Activated naive CD4-positive, alpha-beta T cell treated with anti-CD3 and anti-CD28 coated beads, Interleukin-2, amount 50 U/mL, for 72 hours (primary cell): ENCODE results near the gene VCL. TPM values are rescaled to one million over a fixed set of nuclear protein-coding genes. Genes with fewer than 3 reads are reported as not detected.
"Not testable (repeated sequence)": the region's sequence is repeated elsewhere in the genome, so short reads cannot be mapped to it uniquely, and the experiment has no call there.

Experiments used
- ATAC-seq, 2 donors: fragments of 150-1000 bp; cut with Tn5 transposase; 2 replicates each; pipeline ENCODE4 v1.10.0; 2021; ENCODE audit warnings: mild to moderate bottlenecking in 2 of 2, moderate library complexity in 2 of 2
- DNase-seq, 2 donors: peaks; one replicate each; pipeline ENCODE4 v3.0.0; 2021 to 2022; ENCODE audit warnings: low spot score in 2 of 2
- H3K27ac Mint-ChIP-seq, 2 donors: one replicate each; pipeline ENCODE4 v1.8.0; 2022; ENCODE audit warnings: mild to moderate bottlenecking in 2 of 2, mixed read lengths in 2 of 2
- H3K36me3 Mint-ChIP-seq, 2 donors: one replicate each; pipeline ENCODE4 v1.8.0; 2022; ENCODE audit warnings: mixed read lengths in 2 of 2
- H3K9me3 Mint-ChIP-seq, 2 donors: one replicate each; pipeline ENCODE4 v1.8.0; 2022; ENCODE audit warnings: mixed read lengths in 2 of 2
- total RNA-seq, 2 donors: library from RNA; stranded (reverse); gene quantifications; one replicate each; pipeline ENCODE4 v1.2.3, GENCODE V29; 2022

The VCL gene
- total RNA-seq, 2 donors from 2014 or later: 9.7 to 15.6 TPM

DNA sequence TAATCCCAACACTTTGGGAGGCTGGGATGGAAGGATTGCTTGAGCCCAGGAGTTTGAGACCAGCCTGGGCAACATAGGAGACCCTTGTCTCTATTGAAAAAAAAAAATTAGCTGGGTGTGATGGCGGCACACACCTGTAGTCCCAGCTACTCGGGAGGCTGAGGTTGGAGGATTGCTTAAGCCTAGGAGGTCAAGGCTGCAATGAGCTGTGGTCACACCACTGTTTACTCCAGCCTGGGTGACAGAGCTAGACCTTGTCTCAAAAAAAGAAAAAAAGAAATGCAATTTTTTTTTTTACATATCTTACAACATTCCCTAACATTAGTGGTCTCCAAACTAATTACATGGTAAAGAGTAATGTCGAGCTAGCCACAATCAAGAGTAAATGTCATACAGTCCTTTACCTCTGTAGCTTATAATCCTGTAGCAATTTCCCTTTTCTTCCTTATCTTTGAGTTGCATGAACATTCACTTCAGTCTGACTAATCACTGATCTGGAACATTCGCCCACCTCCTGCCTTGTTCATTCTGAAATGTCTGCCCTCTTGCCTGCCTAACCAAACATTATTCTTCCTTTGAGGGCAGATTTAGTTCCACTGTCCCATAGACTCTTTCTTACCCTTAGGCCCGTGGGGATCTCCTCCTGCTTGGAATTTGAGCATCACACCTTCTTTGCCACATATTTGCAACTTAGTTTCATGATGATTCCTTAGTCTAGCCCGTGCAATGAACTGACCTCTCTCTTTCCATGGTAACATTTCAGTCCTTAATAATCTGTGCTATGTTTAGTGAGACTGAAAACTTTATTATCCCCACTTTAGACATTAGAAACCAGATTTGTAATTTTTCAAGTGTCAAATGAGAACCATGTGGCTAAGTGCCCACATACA is 4.8 kb upstream of the VCL start:
- no peak for ATAC-seq
- Mint-ChIP-seq H3K27ac (no peak overlapping the region), H3K9me3 (peaks cover 0 to 4% of the 10 kb centered on the region in 2 donors), H3K36me3 (no peaks in the 10 kb centered on the region)
- DNase-seq: no peak

DNA sequence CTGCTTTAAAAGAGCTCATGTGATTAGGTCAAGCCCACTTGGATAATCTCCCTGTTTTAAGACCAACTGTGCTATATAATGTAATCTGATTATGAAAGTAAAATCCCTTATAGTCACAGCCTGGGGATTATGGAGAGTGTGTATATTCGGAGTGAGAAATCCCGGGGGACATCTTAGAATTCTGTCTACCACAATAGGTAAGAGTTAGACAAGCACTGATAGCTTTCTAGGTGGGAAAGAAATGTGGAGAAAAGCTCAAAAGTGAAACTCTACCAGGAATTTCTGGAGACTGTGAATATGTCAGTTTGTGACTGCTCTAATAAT is 2.9 kb upstream of the VCL start:
- no peak for ATAC-seq
- peaks cover 0 to 8% of the 10 kb centered on the region in 2 donors for H3K36me3 Mint-ChIP-seq

DNA sequence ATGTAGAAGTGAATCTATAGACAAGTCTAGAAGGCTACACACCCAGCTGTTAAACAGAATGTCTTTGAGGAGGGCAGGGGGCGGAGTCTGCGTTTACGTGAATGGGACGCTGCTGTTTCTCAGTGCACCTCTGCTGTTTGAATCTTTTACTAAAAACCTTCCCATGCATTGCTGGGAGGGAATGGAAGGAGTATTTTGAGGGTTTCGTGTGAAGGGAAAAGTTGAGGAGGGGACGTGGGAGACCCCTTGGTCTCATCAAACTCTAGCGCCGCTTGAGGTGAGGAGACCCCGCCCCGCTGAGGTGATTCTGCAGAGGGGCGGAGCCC is 492 bp upstream of the VCL start:
- Mint-ChIP-seq H3K27ac (peak overlapping the region; percentile 86 to 98), H3K36me3 (peaks cover 0 to 8% of the 10 kb centered on the region in 2 donors), H3K9me3 (no peaks in the 10 kb centered on the region)
- no peak for DNase-seq
- ATAC-seq: peak; percentile 28 to 83

More for the DNA sequence above, 2.9 kb upstream of the VCL start:
- DNase-seq: no peak
- Mint-ChIP-seq H3K27ac (no peak overlapping the region), H3K9me3 (peaks cover 0 to 4% of the 10 kb centered on the region in 2 donors)

DNA sequence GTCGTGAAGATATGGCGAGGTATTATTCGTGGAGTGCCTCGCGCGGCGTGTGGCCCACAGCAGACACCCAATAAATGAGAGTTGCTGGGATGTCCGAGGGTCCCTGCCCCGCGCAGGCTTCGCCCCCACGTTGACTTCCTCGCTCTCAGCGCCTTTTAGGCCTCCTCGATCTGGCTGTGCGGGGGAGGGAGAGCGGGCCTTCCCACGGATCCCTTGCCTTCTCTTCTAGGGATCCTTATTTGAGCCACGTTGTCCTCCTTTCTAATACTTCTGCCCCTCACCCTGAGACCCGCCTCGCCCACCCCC is 660 bp downstream of the VCL start:
- ATAC-seq (no peak), DNase-seq (no peak)
- Mint-ChIP-seq H3K27ac (peak overlapping the region; percentile 23 to 86), H3K9me3 (no peaks in the 10 kb centered on the region), H3K36me3 (peaks cover 0 to 8% of the 10 kb centered on the region in 2 donors)

DNA sequence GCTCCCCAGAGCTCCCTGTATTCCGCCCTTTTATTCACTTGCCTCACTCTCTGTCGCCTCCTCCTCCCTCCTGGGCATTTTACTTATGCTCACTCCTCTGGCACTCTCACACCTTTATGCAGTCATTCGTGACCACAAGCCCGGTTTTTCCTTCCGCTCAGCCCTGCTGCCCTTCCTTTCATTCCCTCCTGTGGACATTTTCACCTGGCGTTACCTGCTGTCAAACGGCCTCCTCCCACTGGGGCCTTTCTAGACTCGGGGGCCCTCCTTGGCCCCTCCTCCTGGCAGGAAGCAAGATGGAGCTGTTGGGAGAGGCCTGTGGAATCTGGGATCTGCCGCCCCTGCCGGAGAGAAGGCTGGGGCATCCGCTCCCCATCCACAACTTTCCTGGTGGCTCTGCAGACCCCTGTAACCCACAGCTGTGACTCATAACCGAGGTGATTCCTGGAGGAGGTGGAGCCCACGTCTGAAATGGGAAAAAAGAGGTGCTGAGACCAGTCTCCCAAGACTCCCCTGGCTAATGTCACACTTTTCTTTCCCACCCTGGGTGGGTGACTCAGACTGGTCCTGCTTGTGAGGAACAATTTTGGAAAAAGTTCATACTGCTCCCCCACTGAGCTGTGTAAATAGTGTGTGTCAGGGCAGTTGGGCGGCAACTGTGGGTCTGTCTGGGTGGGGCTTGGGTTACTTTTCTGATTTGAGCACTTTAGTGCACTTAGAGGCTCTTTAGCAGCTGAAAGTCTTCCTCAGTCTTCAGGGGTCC is 1.2 kb downstream of the VCL start:
- H3K9me3 Mint-ChIP-seq: no peaks in the 10 kb centered on the region
- H3K27ac Mint-ChIP-seq: peak overlapping the region; percentile 23 to 86

DNA sequence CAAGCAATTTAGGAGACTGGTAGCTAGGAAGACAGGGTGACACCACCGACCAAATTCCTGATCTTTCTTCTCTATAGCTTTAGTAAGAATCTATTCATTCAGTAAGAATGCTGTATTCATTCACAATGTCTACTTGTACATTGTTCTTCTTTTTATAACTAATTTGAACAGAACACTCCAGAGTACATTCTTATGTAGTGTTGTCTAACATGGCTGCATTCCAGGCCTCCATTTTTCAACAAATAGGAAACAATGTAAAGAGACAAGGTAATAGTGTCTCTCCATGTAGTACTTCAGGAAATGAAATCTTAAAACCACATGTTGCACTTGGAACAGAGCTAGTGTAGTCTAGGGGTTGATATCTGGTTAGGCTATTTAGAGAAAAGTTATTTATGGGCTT is 1.8 kb downstream of the VCL start:
- Mint-ChIP-seq H3K36me3 (peaks cover 0 to 8% of the 10 kb centered on the region in 2 donors), H3K9me3 (no peaks in the 10 kb centered on the region), H3K27ac (peak overlapping the region in 1 of 2 donors; percentile 86)
- DNase-seq (no peak), ATAC-seq (no peak)

More for the DNA sequence above, 1.2 kb downstream of the VCL start:
- ATAC-seq (no peak), DNase-seq (peak in 1 of 2 donors; percentile 7)
- H3K36me3 Mint-ChIP-seq: peaks cover 0 to 8% of the 10 kb centered on the region in 2 donors

DNA sequence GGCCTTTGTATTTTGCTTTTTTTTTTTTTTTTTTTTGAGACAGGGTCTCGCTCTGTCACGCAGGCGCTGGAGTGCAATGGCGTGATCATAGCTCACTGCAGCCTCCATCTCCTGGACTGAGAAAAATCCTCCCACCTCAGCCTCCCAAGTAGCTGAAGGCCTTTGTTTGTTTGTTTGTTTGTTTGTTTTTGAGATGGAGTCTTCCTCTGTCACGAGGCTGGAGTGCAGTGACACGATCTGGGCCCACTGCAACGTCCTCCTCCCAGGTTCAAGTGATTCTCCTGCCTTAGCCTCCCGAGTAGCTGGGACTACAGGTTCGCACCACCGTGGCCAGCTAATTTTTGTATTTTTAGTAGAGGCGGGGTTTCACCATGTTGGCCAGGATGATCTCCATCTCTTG is 2.3 kb downstream of the VCL start:
- not testable (repeated sequence) for DNase-seq, H3K9me3 Mint-ChIP-seq, ATAC-seq, H3K36me3 Mint-ChIP-seq, H3K27ac Mint-ChIP-seq

DNA sequence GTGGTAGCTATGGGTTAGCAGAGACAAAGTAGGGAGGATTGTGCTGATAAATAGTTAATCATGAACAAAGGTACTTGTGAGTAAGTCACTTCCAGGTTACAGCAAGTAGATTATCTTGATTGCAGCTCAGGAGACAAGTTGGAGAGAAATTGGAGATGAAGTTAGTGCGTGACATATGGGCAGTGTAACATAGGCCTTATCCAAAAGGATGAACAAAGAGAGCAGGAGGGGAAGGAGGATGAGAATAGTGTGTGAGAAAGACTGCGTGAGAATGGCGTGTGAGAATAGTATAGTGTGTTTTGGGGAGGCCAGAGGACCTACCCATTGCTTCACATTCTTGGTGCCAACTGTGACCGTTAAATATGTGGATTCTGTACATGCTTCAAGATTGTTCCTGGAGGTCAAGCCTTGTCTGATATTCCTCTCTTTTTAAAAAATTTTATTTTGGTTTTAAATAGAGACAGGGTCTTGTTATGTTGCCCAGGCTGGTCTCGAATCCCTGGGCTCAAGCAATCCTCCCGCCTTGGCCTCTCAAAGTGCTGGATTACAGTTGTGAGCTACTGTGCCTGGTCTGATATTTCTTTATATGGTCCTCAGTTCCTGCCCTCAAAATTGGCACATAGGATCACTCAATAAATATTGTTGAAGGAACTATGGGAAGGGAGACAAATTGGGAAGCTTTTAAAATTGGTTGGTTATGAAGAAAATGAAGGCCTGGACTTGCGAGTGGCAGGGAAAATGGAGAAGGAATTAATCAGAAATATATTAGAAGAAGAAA is 3.2 kb downstream of the VCL start:
- DNase-seq (no peak), ATAC-seq (no peak)
- Mint-ChIP-seq H3K36me3 (peaks cover 0 to 8% of the 10 kb centered on the region in 2 donors), H3K9me3 (no peaks in the 10 kb centered on the region), H3K27ac (no peak overlapping the region)

DNA sequence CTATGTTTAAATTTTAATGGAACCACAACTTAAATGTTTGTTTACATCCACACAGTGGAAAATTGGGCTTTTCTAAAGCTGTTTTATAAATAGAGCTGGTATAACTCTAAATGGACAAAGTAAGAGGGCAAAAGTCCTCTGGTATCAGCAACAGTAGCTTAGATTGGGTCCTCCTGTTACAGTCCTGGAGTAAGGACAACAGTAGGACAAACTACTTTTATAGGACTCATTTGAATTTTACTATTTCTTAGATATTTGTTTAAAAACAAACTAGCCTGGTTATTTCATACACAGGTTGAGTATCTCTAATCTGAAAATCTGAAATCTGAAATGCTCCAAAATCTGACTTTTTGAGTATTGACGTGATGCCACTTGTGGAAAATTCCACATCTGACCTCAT is 8.4 kb downstream of the VCL start:
- Mint-ChIP-seq H3K9me3 (no peaks in the 10 kb centered on the region), H3K36me3 (no peaks in the 10 kb centered on the region), H3K27ac (no peak overlapping the region)
- ATAC-seq (no peak), DNase-seq (no peak)

DNA sequence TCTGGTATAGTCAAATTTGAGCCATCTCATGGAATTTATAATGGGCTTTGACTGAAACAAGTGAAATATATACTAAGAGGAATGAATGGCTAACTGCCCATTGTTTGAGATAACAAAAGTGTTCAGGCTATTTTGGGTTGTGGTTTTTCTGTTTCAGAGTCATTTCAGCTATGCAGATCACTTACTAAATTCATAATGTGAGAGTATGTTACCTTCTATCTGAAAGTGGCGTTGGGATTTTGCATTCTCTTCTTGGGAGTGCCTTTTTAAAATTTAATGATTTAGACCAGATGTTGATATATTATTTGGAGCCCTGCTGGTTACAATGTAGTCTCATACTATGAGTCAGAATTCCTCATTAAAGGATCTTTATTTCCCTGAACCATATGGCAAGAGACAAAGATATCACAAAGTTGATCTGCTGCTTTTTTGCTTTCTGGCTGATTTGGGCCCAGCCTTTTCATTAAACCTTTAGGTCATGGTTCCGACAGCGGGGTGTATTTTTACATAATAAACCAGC is 10.4 kb downstream of the VCL start:
- DNase-seq (no peak), ATAC-seq (no peak)
- Mint-ChIP-seq H3K9me3 (no peaks in the 10 kb centered on the region), H3K27ac (no peak overlapping the region), H3K36me3 (no peaks in the 10 kb centered on the region)

DNA sequence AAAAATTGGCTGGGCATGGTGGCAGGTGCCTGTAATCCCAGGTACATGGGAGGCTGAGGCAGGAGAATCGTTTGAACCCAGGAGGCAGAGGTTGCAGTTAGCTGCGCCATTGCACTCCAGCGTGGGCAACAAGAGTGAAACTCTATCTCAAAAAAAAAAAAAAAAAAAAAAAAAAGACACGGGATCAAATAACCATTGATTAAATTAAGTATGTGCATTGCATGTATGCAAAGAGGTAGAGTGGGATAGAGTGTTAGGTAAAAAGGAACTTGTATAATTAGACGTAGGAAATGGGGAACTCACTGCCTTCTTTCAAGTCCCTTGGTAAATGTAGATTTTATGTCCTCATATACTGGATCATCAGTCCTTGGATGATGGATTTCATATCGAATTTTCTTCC is 13.1 kb downstream of the VCL start:
- no peak for ATAC-seq
- no peak for DNase-seq
- no peaks in the 10 kb centered on the region for H3K36me3 Mint-ChIP-seq
- no peaks in the 10 kb centered on the region for H3K9me3 Mint-ChIP-seq
- no peak overlapping the region for H3K27ac Mint-ChIP-seq

DNA sequence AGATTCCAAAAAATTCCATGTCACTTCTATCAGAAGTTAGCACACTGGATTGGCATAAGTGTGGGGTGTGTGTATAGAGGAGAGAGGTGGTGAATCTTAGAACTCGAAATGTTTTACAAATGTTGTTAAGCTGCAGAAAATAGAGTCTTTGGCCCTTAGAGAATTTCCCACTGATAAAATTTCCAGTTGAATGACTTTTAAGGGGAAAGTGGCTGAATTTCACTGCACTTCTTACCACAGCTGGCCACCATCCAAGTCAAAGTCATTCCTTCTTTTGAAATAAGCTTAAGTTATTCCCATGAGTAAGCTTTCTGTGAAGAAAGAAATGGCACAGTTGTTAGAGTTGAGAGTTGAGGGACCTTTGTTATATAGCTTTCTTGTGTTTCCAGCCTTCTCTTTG is 13.9 kb downstream of the VCL start:
- H3K27ac Mint-ChIP-seq: no peak overlapping the region
- H3K36me3 Mint-ChIP-seq: no peaks in the 10 kb centered on the region
- H3K9me3 Mint-ChIP-seq: no peaks in the 10 kb centered on the region
- DNase-seq (no peak), ATAC-seq (no peak)

DNA sequence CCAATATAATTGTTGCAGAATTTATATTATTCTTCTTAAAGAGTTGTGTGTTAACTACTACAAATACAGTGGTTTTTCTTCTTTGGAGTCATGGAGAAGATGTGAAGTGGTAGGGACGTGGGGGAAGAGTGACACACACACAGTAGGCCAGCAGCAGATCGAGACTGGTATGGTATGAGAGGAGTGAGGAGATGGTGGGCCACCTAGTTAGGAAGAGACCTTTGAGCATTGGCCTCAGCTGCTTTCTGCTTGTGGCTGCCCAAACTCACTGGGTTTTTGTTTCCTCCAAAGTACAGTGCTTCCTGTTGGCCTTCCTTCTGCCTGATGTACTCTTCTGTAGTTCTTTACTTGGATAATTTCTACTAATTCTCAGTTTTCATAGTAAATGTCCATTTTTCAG is 14.6 kb downstream of the VCL start:
- DNase-seq (no peak), ATAC-seq (no peak)
- Mint-ChIP-seq H3K27ac (no peak overlapping the region), H3K36me3 (no peaks in the 10 kb centered on the region), H3K9me3 (no peaks in the 10 kb centered on the region)

DNA sequence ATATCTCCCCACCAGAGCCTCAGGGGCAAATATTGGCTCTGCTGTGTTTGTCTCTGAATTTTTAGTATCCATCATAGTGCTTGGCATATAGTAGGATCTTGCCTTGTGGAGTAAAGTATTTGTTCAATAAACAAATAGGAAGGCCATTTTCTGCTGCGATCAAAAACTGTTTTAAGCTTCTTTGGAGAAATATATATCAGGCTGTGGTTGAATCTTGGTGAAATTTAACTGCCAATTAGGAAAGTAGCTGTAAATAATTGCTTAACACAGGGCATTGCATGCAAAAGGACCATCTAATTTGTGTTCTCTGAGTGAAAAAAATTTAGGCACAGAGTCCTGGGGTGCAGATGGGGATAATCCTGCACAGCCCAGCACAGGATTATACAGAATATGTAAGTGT is 15.1 kb downstream of the VCL start:
- Mint-ChIP-seq H3K36me3 (no peaks in the 10 kb centered on the region), H3K9me3 (no peaks in the 10 kb centered on the region), H3K27ac (no peak overlapping the region)
- DNase-seq (no peak), ATAC-seq (no peak)

DNA sequence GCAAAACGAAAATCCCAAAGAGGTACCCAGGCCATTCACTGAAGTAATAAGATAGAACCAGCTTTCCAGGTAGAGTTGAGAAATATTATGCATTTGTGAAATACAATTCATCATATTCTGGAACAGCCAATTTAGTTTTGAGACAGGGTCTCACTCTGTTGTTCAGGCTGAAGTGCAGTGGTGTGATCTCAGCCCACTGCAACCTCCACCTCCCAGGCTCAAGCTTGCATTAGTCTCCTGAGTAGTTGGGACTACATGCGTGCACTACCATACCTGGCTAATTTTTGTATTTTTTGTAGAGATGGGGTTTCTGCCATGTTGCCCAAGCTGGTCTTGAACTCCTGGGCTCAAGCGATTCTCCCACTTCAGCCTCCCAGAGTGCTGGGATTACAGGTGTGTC is 16.7 kb downstream of the VCL start:
- DNase-seq, H3K9me3 Mint-ChIP-seq, ATAC-seq, H3K36me3 Mint-ChIP-seq, H3K27ac Mint-ChIP-seq: not testable (repeated sequence)

DNA sequence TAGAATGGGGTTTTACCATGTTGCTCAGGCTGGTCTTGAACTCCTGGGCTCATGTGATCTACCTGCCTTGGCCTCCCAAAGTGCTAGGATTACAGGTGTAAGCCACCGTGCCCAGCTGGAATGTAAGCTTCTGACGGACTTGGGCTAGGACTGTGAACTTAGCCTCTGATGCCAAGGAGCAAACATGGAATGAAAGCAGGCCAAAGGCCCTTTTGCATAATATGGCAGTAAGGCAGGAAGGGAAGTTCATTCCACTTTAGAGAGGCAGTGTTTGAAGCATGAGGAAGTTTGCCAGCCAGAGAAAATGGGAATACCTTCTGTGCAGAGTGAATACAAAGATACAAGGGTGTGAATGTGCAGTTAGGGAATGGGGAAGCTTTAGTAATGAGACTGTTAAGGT is 20.3 kb downstream of the VCL start:
- DNase-seq (no peak), ATAC-seq (no peak)
- no peaks in the 10 kb centered on the region for H3K36me3 Mint-ChIP-seq
- H3K27ac Mint-ChIP-seq: no peak overlapping the region
- H3K9me3 Mint-ChIP-seq: no peaks in the 10 kb centered on the region
